PFSK-1 (cell line): ENCODE data around the gene HBE1.

Source experiments
- FOXP2 ChIP-seq: optimal IDR thresholded peaks from 2 replicates; pipeline ENCODE3; 2011; ENCODE audit warnings: borderline replicate concordance, control low read depth, inconsistent platforms; ENCODE audit not compliant: insufficient read depth; ENCODE audit errors: extremely low read length, extremely low read depth
- POLR2AphosphoS5 ChIP-seq: IDR thresholded peaks from 2 replicates; pipeline ENCODE4 v1.6.1; 2012; ENCODE audit warnings: low read depth, mild to moderate bottlenecking, control low read depth, low read length, moderate library complexity
- SIN3A ChIP-seq: IDR thresholded peaks from 2 replicates; pipeline ENCODE4 v1.6.1; 2012; ENCODE audit warnings: mild to moderate bottlenecking, low read length, moderate library complexity, borderline replicate concordance; ENCODE audit not compliant: insufficient read depth
- TAF1 ChIP-seq: IDR thresholded peaks from 2 replicates; pipeline ENCODE4 v1.6.1; 2012; ENCODE audit warnings: low read length, control low read depth, borderline replicate concordance; ENCODE audit not compliant: insufficient read depth
- TF ChIP-seq, protein P1 (sequence below), 2 experiments: IDR thresholded peaks; 2 replicates each; pipeline versions ENCODE4 v1.6.1 to v1.8.0; 2011 to 2012; ENCODE audit warnings: low read depth in 2 of 2, low read length in 2 of 2, control low read depth in 1 of 2, inconsistent platforms in 1 of 2, mild to moderate bottlenecking in 1 of 2, moderate library complexity in 1 of 2; ENCODE audit not compliant: insufficient read depth in 1 of 2

The HBE1 gene

GRCh38 chr11:5281596-5281995 is 11.9 kb upstream of the HBE1 start:
- TF ChIP-seq POLR2AphosphoS5 (no peak), TAF1 (no peak), SIN3A (no peak), FOXP2 (no peak)
- TF ChIP-seq, protein P1, sequence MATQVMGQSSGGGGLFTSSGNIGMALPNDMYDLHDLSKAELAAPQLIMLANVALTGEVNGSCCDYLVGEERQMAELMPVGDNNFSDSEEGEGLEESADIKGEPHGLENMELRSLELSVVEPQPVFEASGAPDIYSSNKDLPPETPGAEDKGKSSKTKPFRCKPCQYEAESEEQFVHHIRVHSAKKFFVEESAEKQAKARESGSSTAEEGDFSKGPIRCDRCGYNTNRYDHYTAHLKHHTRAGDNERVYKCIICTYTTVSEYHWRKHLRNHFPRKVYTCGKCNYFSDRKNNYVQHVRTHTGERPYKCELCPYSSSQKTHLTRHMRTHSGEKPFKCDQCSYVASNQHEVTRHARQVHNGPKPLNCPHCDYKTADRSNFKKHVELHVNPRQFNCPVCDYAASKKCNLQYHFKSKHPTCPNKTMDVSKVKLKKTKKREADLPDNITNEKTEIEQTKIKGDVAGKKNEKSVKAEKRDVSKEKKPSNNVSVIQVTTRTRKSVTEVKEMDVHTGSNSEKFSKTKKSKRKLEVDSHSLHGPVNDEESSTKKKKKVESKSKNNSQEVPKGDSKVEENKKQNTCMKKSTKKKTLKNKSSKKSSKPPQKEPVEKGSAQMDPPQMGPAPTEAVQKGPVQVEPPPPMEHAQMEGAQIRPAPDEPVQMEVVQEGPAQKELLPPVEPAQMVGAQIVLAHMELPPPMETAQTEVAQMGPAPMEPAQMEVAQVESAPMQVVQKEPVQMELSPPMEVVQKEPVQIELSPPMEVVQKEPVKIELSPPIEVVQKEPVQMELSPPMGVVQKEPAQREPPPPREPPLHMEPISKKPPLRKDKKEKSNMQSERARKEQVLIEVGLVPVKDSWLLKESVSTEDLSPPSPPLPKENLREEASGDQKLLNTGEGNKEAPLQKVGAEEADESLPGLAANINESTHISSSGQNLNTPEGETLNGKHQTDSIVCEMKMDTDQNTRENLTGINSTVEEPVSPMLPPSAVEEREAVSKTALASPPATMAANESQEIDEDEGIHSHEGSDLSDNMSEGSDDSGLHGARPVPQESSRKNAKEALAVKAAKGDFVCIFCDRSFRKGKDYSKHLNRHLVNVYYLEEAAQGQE (IDR thresholded peaks at IDR 0.05; ENCODE audit: insufficient read depth in 1 of 2, low read depth in 2 of 2, low read length in 2 of 2) = no peak

- TF ChIP-seq SIN3A (no peak), FOXP2 (no peak), POLR2AphosphoS5 (no peak), TAF1 (no peak)
- TF ChIP-seq, protein P1 (IDR thresholded peaks at IDR 0.05; ENCODE audit: insufficient read depth in 1 of 2, low read depth in 2 of 2, low read length in 2 of 2) = no peak
Measured at GRCh38 chr11:5280582-5281102, 10.9 kb upstream of the HBE1 start.

GRCh38 chr11:5279471-5280090 is 9.8 kb upstream of the HBE1 start:
- TF ChIP-seq, protein P1 (IDR thresholded peaks at IDR 0.05; ENCODE audit: insufficient read depth in 1 of 2, low read depth in 2 of 2, low read length in 2 of 2) = no peak
- TF ChIP-seq SIN3A (no peak), POLR2AphosphoS5 (no peak), TAF1 (no peak), FOXP2 (no peak)

GRCh38 chr11:5277807-5278382 is 8.2 kb upstream of the HBE1 start:
- TF ChIP-seq, protein P1 (IDR thresholded peaks at IDR 0.05; ENCODE audit: insufficient read depth in 1 of 2, low read depth in 2 of 2, low read length in 2 of 2) = no peak
- no peak for TF ChIP-seq TAF1
- TF ChIP-seq POLR2AphosphoS5 = no peak
- TF ChIP-seq FOXP2 = no peak
- TF ChIP-seq SIN3A = no peak
